Transverse colon (tissue), 4 donors: ENCODE measurements around the gene LAMTOR2. TPM values are rescaled to one million over a fixed set of nuclear protein-coding genes. Genes with fewer than 3 reads are reported as not detected.

Experiments used
- DNase-seq: peaks from one replicate; pipeline ENCODE4 v3.0.0-alpha.2; 2019
- H3K27ac ChIP-seq, 4 donors: fragments of 200-600 bp; sonication (generic); 2 replicates each; pipeline ENCODE4 v1.5.1; 2016 to 2018; ENCODE audit warnings: inconsistent platforms in 4 of 4
- H3K27me3 ChIP-seq: fragments of 200-600 bp; sonication (generic); 2 replicates; pipeline ENCODE4 v1.5.1; 2017; ENCODE audit warnings: inconsistent platforms
- H3K36me3 ChIP-seq, 4 donors: fragments of 200-600 bp; sonication (generic); 2 replicates each; pipeline ENCODE4 v1.5.1; 2017 to 2019; ENCODE audit warnings: inconsistent platforms in 4 of 4
- H3K4me1 ChIP-seq, 4 donors: fragments of 200-600 bp; sonication (generic); 2 replicates each; pipeline ENCODE4 v1.5.1; 2017 to 2020; ENCODE audit warnings: inconsistent platforms in 4 of 4
- H3K4me3 ChIP-seq, 4 donors: fragments of 200-600 bp; sonication (generic); 1 replicate in 1 of 4; 2 replicates in 3 of 4; pipeline versions ENCODE4 v1.5.1 to v1.6.1; 2017 to 2019; ENCODE audit warnings: inconsistent platforms in 4 of 4
- H3K9me3 ChIP-seq, 2 donors: fragments of 200-600 bp; sonication (generic); 2 replicates each; pipeline ENCODE4 v1.5.1; 2017 to 2019; ENCODE audit warnings: inconsistent platforms in 2 of 2
- CTCF ChIP-seq, 5 experiments: fragments of 200-600 bp in 3 of 5; fragments of 450-650 bp in 2 of 5; sonication (generic) in 3 of 5; IDR thresholded peaks; 1 replicate in 2 of 5; 2 replicates in 3 of 5; pipeline ENCODE4 v1.5.1; 2016 to 2017; ENCODE audit warnings: antibody characterized with exemption in 5 of 5, inconsistent platforms in 3 of 5, mild to moderate bottlenecking in 2 of 5, moderate library complexity in 1 of 5
- EP300 ChIP-seq: sonication (generic); formaldehyde crosslinking; IDR thresholded peaks from one replicate; pipeline ENCODE4 v1.6.1; 2017; ENCODE audit warnings: antibody characterized with exemption, low read depth
- POLR2A ChIP-seq: fragments of 450-650 bp; IDR thresholded peaks from one replicate; pipeline ENCODE4 v1.6.1; 2016; ENCODE audit warnings: antibody characterized with exemption, mild to moderate bottlenecking, moderate library complexity
- POLR2AphosphoS5 ChIP-seq, 3 donors: sonication (generic); formaldehyde crosslinking; IDR thresholded peaks; one replicate each; pipeline ENCODE4 v1.6.1; 2016; ENCODE audit warnings: antibody characterized with exemption in 3 of 3
- WGBS, 2 donors: methylation state at CpG; one replicate each; pipeline ENCODE4 v1.1.5; 2018; ENCODE audit warnings: low coverage in 1 of 2; 5-methylcytosine and 5-hydroxymethylcytosine counted together
- in situ Hi-C, 4 donors: fragments of 200-750 bp; cut with MboI; loops; one replicate each; pipeline versions ENCODE4 v1.15.0 to v1.15.1; 2017; ENCODE audit warnings: low sequenced_read_pairs in 3 of 4, low pct_ligation_motif_present in 1 of 4, low pct_unique_long_range_greater_than_20kb in 1 of 4
- intact Hi-C: fragments of 100-400 bp; cut with DNase I; formaldehyde crosslinking; loops from one replicate; pipeline ENCODE4 v1.15.1; 2023; ENCODE audit warnings: low total_unique reads
- total RNA-seq, 4 donors: library from RNA; depleted of rRNA; stranded (reverse); fragments of >200 nt; gene quantifications; one replicate each; pipeline ENCODE4 v1.1.0, GENCODE V29; 2016

The LAMTOR2 gene
- total RNA-seq, 4 donors from 2014 or later: 20.9 to 70.9 (median 47.5) TPM

- peaks cover 0 to 8% (median 8%) of the 10 kb centered on the region in 4 donors for H3K4me1 ChIP-seq
- intact Hi-C loops (no loop called here), in situ Hi-C loops (loop anchor here in 1 of 4 donors (25.0 kb wide), 1 partner anchor 135 kb away; the partner anchor contains the start of gene PMF1)
- WGBS, 2 donors: 69 to 98% methylated on average over 8 to 41 of the region's 73 CpGs
- no peaks in the 10 kb centered on the region for H3K9me3 ChIP-seq
- no peaks in the 10 kb centered on the region for H3K36me3 ChIP-seq
- peak; percentile 49 for DNase-seq
- no peaks in the 10 kb centered on the region for H3K27me3 ChIP-seq
- peak overlapping the region in 2 of 4 donors; percentile 53 to 64 for H3K27ac ChIP-seq
- H3K4me3 ChIP-seq: peak overlapping the region; percentile 24 to 50 (median 32)
- TF ChIP-seq CTCF (IDR thresholded peaks at IDR 0.05) (no peak), POLR2A (peak; percentile 34), POLR2AphosphoS5 (IDR thresholded peaks at IDR 0.05) (peak in 1 of 3 donors; percentile 25), EP300 (no peak)
Observed at GRCh38 chr1:156076609-156077429, 22.2 kb downstream of the LAMTOR2 start.

GRCh38 chr1:156077430-156077760 is 22.8 kb downstream of the LAMTOR2 start:
- Histone ChIP-seq H3K4me1 (peaks cover 0 to 13% (median 13%) of the 10 kb centered on the region in 4 donors), H3K36me3 (no peaks in the 10 kb centered on the region), H3K9me3 (no peaks in the 10 kb centered on the region), H3K27ac (no peak overlapping the region), H3K4me3 (no peak overlapping the region), H3K27me3 (no peaks in the 10 kb centered on the region)
- in situ Hi-C loops (loop anchor here in 1 of 4 donors (25.0 kb wide), 1 partner anchor 135 kb away; the partner anchor contains the start of gene PMF1), intact Hi-C loops (no loop called here)
- 96% methylated on average over 19 of the region's 19 CpGs; no CpG with 5 or more reads in 1 of the 2 donors for WGBS, 2 donors
- DNase-seq: no peak
- no peak for TF ChIP-seq POLR2AphosphoS5 (IDR thresholded peaks at IDR 0.05)
- no peak for TF ChIP-seq POLR2A
- TF ChIP-seq CTCF (IDR thresholded peaks at IDR 0.05): no peak
- no peak for TF ChIP-seq EP300

- DNase-seq: no peak
- Histone ChIP-seq H3K27me3 (no peaks in the 10 kb centered on the region), H3K4me3 (no peak overlapping the region), H3K27ac (no peak overlapping the region), H3K9me3 (no peaks in the 10 kb centered on the region), H3K4me1 (peaks cover 0 to 21% (median 19%) of the 10 kb centered on the region in 4 donors), H3K36me3 (no peaks in the 10 kb centered on the region)
- 84 to 86% methylated on average over 5 of the region's 5 CpGs for WGBS, 2 donors
- in situ Hi-C loops: loop anchor here in 1 of 4 donors (25.0 kb wide), 1 partner anchor 134 kb away; the partner anchor contains the start of gene PMF1
- TF ChIP-seq POLR2A (no peak), CTCF (IDR thresholded peaks at IDR 0.05) (no peak), EP300 (no peak), POLR2AphosphoS5 (IDR thresholded peaks at IDR 0.05) (no peak)
- intact Hi-C loops: no loop called here
Observed at GRCh38 chr1:156078728-156079127, 24.1 kb downstream of the LAMTOR2 start.

GRCh38 chr1:156079762-156080161 is 25.2 kb downstream of the LAMTOR2 start:
- H3K36me3 ChIP-seq: no peaks in the 10 kb centered on the region
- intact Hi-C loops: no loop called here
- 81 to 90% methylated on average over 2 to 5 of the region's 5 CpGs for WGBS, 2 donors
- H3K4me1 ChIP-seq: peaks cover 0 to 27% (median 19%) of the 10 kb centered on the region in 4 donors
- no peaks in the 10 kb centered on the region for H3K27me3 ChIP-seq
- DNase-seq: no peak
- no peaks in the 10 kb centered on the region for H3K9me3 ChIP-seq
- in situ Hi-C loops: loop anchor here in 1 of 4 donors (25.0 kb wide), 1 partner anchor 133 kb away; the partner anchor contains the start of gene PMF1
- no peak overlapping the region for H3K27ac ChIP-seq
- no peak overlapping the region for H3K4me3 ChIP-seq
- TF ChIP-seq POLR2AphosphoS5 (IDR thresholded peaks at IDR 0.05) (no peak), CTCF (IDR thresholded peaks at IDR 0.05) (no peak), POLR2A (no peak), EP300 (no peak)
